Brain pericyte (primary cell): ENCODE data around the gene CRABP1.

Source experiments
- DNase-seq: peaks from one replicate; pipeline ENCODE4 v3.0.0-alpha.2; 2012; ENCODE audit warnings: low read depth, low spot score

Gene CRABP1

GRCh38 chr15:78347586-78348543 is 7.7 kb downstream of the CRABP1 start:
- DNase-seq, result no peak

GRCh38 chr15:78350058-78350457 is 9.9 kb downstream of the CRABP1 start:
- no peak for DNase-seq

GRCh38 chr15:78351539-78351938 is 11.4 kb downstream of the CRABP1 start:
- no peak for DNase-seq

- DNase-seq, result no peak
These were observed 12.9 kb downstream of the CRABP1 start for GRCh38 chr15:78353093-78353492.

GRCh38 chr15:78355177-78355576 is 15.0 kb downstream of the CRABP1 start:
- DNase-seq, result no peak

GRCh38 chr15:78358102-78358870 is 18.1 kb downstream of the CRABP1 start:
- DNase-seq, result no peak

GRCh38 chr15:78359041-78359808 is 19.1 kb downstream of the CRABP1 start:
- no peak for DNase-seq

- DNase-seq, result no peak
These were observed 20.2 kb downstream of the CRABP1 start for GRCh38 chr15:78360367-78360801.

GRCh38 chr15:78360958-78361718 is 21.0 kb downstream of the CRABP1 start:
- DNase-seq, result no peak

GRCh38 chr15:78361771-78362506 is 21.8 kb downstream of the CRABP1 start:
- no peak for DNase-seq

GRCh38 chr15:78362716-78363380 is 22.7 kb downstream of the CRABP1 start:
- DNase-seq, result no peak

- DNase-seq, result no peak
These were observed 23.2 kb downstream of the CRABP1 start for GRCh38 chr15:78363381-78363734.

- DNase-seq, result no peak
These were observed 24.1 kb downstream of the CRABP1 start for GRCh38 chr15:78364233-78364632.

GRCh38 chr15:78365917-78366316 is 25.8 kb downstream of the CRABP1 start:
- DNase-seq, result no peak

- DNase-seq, result no peak
These were observed 26.2 kb downstream of the CRABP1 start for GRCh38 chr15:78366342-78366741.

- DNase-seq, result no peak
These were observed 28.5 kb downstream of the CRABP1 start for GRCh38 chr15:78368651-78369050.

GRCh38 chr15:78369161-78369560 is 29.0 kb downstream of the CRABP1 start:
- DNase-seq, result no peak

- DNase-seq, result no peak
These were observed 29.9 kb downstream of the CRABP1 start for GRCh38 chr15:78370013-78370412.

- DNase-seq, result no peak
These were observed 32.7 kb downstream of the CRABP1 start for GRCh38 chr15:78372880-78373279.
